Stomach (tissue), 9 donors: ENCODE data around the gene C6orf89. TPM values are rescaled to one million over a fixed set of nuclear protein-coding genes. Genes with fewer than 3 reads are reported as not detected.

Experiments used
- DNase-seq, 2 donors: peaks; one replicate each; pipeline versions ENCODE4 v3.0.0 to v3.0.0-alpha.2; 2013 to 2019
- H3K27ac ChIP-seq, 5 donors: fragments of 200-600 bp in 4 of 5; sonication (generic) in 4 of 5; one replicate each; pipeline ENCODE4 v1.5.1; 2013 to 2019; ENCODE audit warnings: mild to moderate bottlenecking in 1 of 5, moderate library complexity in 1 of 5
- H3K27me3 ChIP-seq, 3 donors: fragments of 200-600 bp; sonication (generic); one replicate each; pipeline ENCODE4 v1.5.1; 2017 to 2019; ENCODE audit warnings: mixed run types in 1 of 3
- H3K36me3 ChIP-seq, 4 donors: fragments of 200-600 bp; sonication (generic); 1 replicate in 3 of 4; 2 replicates in 1 of 4; pipeline ENCODE4 v1.5.1; 2016 to 2019
- H3K4me1 ChIP-seq, 4 donors: fragments of 200-600 bp; sonication (generic); one replicate each; pipeline ENCODE4 v1.5.1; 2016 to 2019
- H3K4me3 ChIP-seq, 4 donors: fragments of 200-600 bp; sonication (generic) in 3 of 4; one replicate each; pipeline ENCODE4 v1.5.1; 2016 to 2019; ENCODE audit warnings: mild to moderate bottlenecking in 1 of 4
- H3K9me3 ChIP-seq, 4 donors: fragments of 200-600 bp; sonication (generic); one replicate each; pipeline ENCODE4 v1.5.1; 2016 to 2019
- CTCF ChIP-seq, 7 experiments: fragments of 450-650 bp in 4 of 7; fragments of 200-600 bp in 3 of 7; sonication (generic) in 3 of 7; IDR thresholded peaks; one replicate each; pipeline ENCODE4 v1.5.1; 2016 to 2019; ENCODE audit warnings: antibody characterized with exemption in 7 of 7, control low read depth in 2 of 7, mild to moderate bottlenecking in 1 of 7
- EP300 ChIP-seq: sonication (generic); formaldehyde crosslinking; IDR thresholded peaks from one replicate; pipeline ENCODE4 v1.6.1; 2017; ENCODE audit warnings: antibody characterized with exemption
- POLR2A ChIP-seq, 4 donors: fragments of 450-650 bp; IDR thresholded peaks; one replicate each; pipeline ENCODE4 v1.6.1; 2016; ENCODE audit warnings: antibody characterized with exemption in 4 of 4, control low read depth in 2 of 4, mild to moderate bottlenecking in 1 of 4, moderate library complexity in 1 of 4
- POLR2AphosphoS5 ChIP-seq, 3 donors: sonication (generic); formaldehyde crosslinking; IDR thresholded peaks; one replicate each; pipeline ENCODE4 v1.6.1; 2016; ENCODE audit warnings: antibody characterized with exemption in 3 of 3
- WGBS, 5 donors: extraction: QIAGEN DNeasy Blood & Tissue Kit in 3 of 5; methylation state at CpG; one replicate each; pipeline versions ENCODE4 v1.1.5 to v1.1.7; 2013 to 2018; 5-methylcytosine and 5-hydroxymethylcytosine counted together
- intact Hi-C: fragments of 100-400 bp; cut with DNase I; formaldehyde crosslinking; loops from one replicate; pipeline ENCODE4 v1.15.1; 2023; ENCODE audit warnings: low total_unique reads
- polyA plus RNA-seq, 3 donors: library from polyadenylated mRNA; stranded (reverse); fragments of 200-250 nt; gene quantifications; one replicate each; pipeline ENCODE4 v1.2.3, GENCODE V29; 2013
- total RNA-seq, 5 donors: library from RNA; depleted of rRNA; stranded (reverse); fragments of >200 nt; gene quantifications; one replicate each; pipeline versions ENCODE4 v1.1.0 to v1.2.3, GENCODE V29; 2014 to 2016
- donor health status: healthy with polysubstance abuse.
- donor health status: Bipolar disorder and iron deficiency.
- donor health status: healthy.

The C6orf89 gene
- total and polyA plus RNA-seq, 8 donors: 7.0 to 47.2 (median 25.1) TPM

GRCh38 chr6:36904114-36904513 is 18.4 kb downstream of the C6orf89 start:
- Histone ChIP-seq H3K27ac (peak overlapping the region in 4 of 5 donors; percentile 38 to 65 (median 62)), H3K4me1 (peaks cover 33 to 46% (median 41%) of the 10 kb centered on the region in 4 donors), H3K9me3 (no peaks in the 10 kb centered on the region), H3K27me3 (no peaks in the 10 kb centered on the region), H3K36me3 (peaks cover 38 to 71% (median 63%) of the 10 kb centered on the region in 4 donors), H3K4me3 (no peak overlapping the region)
- DNase-seq: no peak
- 62 to 85% (median 72%) methylated on average over 4 of the region's 4 CpGs for WGBS, 5 donors
- no peak for TF ChIP-seq POLR2AphosphoS5 (IDR thresholded peaks at IDR 0.05)
- TF ChIP-seq CTCF (IDR thresholded peaks at IDR 0.05): no peak
- TF ChIP-seq POLR2A (IDR thresholded peaks at IDR 0.05): no peak
- intact Hi-C loops: no loop called here

DNA sequence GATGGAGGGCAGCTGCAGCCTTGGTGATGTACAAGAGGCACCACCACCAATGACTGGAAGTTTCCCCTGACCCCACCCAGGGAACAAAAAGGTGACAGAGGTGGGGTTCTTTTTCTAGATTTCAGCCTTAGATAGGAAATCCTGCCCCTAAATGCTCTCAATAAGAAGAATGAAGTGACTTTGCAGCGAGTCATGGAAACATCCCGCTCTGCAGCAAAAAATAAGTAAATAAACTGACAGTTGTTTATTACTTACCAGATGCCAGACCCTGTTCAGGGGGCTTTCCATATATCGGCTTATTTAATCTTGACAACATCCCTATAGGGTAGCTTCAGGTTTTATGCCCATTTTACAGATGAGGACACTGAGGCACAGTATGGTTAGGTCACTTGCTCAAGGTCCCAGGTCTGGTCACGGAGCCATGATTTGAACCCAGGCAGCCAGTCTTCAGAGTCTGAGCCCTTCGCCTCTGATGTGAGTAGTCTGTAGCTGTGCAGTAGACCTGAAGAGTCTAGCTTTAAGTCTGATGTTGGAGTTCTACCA is 19.2 kb downstream of the C6orf89 start:
- Histone ChIP-seq H3K27me3 (no peaks in the 10 kb centered on the region), H3K27ac (peak overlapping the region in 4 of 5 donors; percentile 5 to 65 (median 35)), H3K4me3 (no peak overlapping the region), H3K4me1 (peaks cover 33 to 46% (median 41%) of the 10 kb centered on the region in 4 donors), H3K36me3 (peaks cover 31 to 63% (median 56%) of the 10 kb centered on the region in 4 donors), H3K9me3 (no peaks in the 10 kb centered on the region)
- WGBS, 5 donors: 80 to 91% (median 89%) methylated on average over 5 of the region's 5 CpGs
- intact Hi-C loops: no loop called here
- no peak for DNase-seq
- no peak for TF ChIP-seq CTCF (IDR thresholded peaks at IDR 0.05)
- no peak for TF ChIP-seq POLR2AphosphoS5 (IDR thresholded peaks at IDR 0.05)
- TF ChIP-seq EP300: no peak
- TF ChIP-seq POLR2A (IDR thresholded peaks at IDR 0.05): no peak

DNA sequence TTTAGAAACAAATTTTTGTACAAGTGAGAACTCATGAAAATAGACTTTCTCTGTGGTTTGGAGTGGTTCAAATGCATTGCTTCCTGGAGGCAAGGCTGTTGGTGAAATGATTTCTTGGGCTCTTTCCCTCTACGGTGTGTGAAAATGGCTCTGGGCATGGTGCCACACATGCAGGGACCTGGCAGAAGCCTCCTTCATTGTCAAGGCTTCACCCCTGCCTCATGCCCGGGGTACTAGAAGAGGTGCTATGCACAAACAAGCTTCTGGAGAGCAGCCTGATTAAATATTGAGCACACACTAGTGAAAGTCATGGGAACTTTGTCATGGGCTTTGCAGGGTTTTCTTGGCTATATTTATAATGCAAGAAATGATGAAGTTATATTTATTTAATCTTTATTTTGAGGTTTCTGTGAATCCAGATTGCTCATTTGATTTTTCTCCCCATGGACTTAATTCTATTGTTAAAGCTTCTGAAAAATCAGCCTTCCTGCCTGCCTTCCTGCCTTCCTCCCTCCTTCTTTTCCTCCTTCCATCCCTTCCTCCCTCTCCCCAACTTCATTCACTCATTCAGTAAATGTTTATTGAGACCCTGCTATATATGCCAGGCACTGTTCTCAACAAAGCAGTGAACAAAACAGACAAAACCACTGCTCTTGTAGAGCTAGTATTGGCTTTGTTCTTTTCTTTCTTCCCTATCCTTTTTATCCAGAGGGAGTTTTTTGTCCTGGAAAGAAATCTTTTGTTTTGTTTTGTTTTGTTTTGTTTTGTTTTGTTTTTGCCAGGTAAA is 21.0 kb downstream of the C6orf89 start:
- TF ChIP-seq POLR2AphosphoS5 (IDR thresholded peaks at IDR 0.05): no peak
- no peak for TF ChIP-seq EP300
- TF ChIP-seq POLR2A (IDR thresholded peaks at IDR 0.05): no peak
- no peak for TF ChIP-seq CTCF (IDR thresholded peaks at IDR 0.05)
- intact Hi-C loops: no loop called here

GRCh38 chr6:36907781-36908180 is 22.0 kb downstream of the C6orf89 start:
- H3K27me3 ChIP-seq: no peaks in the 10 kb centered on the region
- no peak overlapping the region for H3K4me3 ChIP-seq
- no peak for TF ChIP-seq POLR2A (IDR thresholded peaks at IDR 0.05)
- TF ChIP-seq POLR2AphosphoS5 (IDR thresholded peaks at IDR 0.05): peak in 1 of 3 donors; percentile 5
- DNase-seq: peak; percentile 84 to 90
- peaks cover 38 to 61% (median 47%) of the 10 kb centered on the region in 4 donors for H3K4me1 ChIP-seq
- WGBS, 5 donors: 17 to 36% (median 31%) methylated on average over 5 of the region's 5 CpGs
- H3K27ac ChIP-seq: peak overlapping the region; percentile 8 to 70 (median 32)
- peaks cover 4 to 60% (median 51%) of the 10 kb centered on the region in 4 donors for H3K36me3 ChIP-seq
- H3K9me3 ChIP-seq: no peaks in the 10 kb centered on the region
- intact Hi-C loops: no loop called here

More for the DNA sequence above, 21.0 kb downstream of the C6orf89 start:
- H3K27me3 ChIP-seq: no peaks in the 10 kb centered on the region
- H3K9me3 ChIP-seq: no peaks in the 10 kb centered on the region
- peak; percentile 58 to 87 for DNase-seq
- peak overlapping the region; percentile 8 to 70 (median 20) for H3K27ac ChIP-seq
- H3K36me3 ChIP-seq: peaks cover 15 to 60% (median 51%) of the 10 kb centered on the region in 4 donors
- H3K4me3 ChIP-seq: no peak overlapping the region
- H3K4me1 ChIP-seq: peaks cover 33 to 52% (median 42%) of the 10 kb centered on the region in 4 donors
- 0 to 16% (median 12%) methylated on average over 2 of the region's 2 CpGs for WGBS, 5 donors
